HK-2 (cell line): Measurements from ENCODE around the gene TSSK3.
A peak's percentile ranks its signal among the peaks of the same experiment; 100 is the strongest.
"Not testable (repeated sequence)": the region's sequence is repeated elsewhere in the genome, so short reads cannot be mapped to it uniquely, and the experiment has no call there.

Experiments used
- DNase-seq: peaks from one replicate; pipeline ENCODE4 v3.0.0-alpha.2; 2018; ENCODE audit not compliant: unreplicated experiment

The TSSK3 gene

DNA sequence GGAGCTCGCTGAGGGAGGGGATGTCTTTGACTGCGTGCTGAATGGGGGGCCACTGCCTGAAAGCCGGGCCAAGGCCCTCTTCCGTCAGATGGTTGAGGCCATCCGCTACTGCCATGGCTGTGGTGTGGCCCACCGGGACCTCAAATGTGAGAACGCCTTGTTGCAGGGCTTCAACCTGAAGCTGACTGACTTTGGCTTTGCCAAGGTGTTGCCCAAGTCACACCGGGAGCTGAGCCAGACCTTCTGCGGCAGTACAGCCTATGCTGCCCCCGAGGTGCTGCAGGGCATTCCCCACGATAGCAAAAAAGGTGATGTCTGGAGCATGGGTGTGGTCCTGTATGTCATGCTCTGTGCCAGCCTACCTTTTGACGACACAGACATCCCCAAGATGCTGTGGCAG is 1.4 kb downstream of the TSSK3 start:
- no peak for DNase-seq

DNA sequence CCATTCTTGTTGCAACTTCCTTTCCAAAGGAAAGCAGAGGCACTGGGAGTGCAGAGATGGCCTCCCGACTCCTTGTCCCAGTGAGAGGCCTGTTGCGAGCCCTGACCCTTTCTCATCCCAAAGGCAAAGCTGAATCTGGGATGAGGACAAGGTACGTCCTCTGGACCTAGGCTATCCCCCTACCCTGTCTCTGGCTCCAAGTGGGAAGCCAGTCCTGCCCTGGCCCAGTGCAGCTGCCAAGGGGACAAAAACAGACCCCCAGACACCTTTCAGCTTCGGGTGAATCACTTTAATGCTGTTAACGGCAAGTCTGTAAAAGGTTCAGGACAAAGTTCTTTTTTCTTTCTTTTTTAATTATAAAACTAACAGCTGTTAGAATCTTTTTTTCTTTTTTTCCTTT is 2.5 kb downstream of the TSSK3 start:
- DNase-seq = no peak

DNA sequence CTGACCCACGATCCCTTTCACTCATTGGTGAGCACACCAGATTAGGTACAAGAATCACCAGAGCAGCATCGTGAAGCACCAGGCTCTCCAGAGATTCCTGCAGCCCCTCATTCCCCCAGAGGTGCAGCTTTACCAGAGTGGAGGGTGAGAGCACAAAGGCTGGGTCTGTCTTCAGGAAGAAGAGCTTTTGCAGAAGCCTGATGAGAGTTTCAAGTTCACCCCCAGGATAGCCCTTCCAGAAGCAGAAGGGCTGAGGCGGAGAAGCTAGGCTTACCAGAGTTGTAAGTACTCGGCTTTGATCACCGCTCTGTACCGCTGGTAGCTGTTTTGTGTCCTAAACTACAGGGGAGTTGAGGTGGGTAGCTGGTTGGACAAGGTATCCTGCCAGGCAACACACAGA is 3.1 kb downstream of the TSSK3 start:
- DNase-seq = no peak

DNA sequence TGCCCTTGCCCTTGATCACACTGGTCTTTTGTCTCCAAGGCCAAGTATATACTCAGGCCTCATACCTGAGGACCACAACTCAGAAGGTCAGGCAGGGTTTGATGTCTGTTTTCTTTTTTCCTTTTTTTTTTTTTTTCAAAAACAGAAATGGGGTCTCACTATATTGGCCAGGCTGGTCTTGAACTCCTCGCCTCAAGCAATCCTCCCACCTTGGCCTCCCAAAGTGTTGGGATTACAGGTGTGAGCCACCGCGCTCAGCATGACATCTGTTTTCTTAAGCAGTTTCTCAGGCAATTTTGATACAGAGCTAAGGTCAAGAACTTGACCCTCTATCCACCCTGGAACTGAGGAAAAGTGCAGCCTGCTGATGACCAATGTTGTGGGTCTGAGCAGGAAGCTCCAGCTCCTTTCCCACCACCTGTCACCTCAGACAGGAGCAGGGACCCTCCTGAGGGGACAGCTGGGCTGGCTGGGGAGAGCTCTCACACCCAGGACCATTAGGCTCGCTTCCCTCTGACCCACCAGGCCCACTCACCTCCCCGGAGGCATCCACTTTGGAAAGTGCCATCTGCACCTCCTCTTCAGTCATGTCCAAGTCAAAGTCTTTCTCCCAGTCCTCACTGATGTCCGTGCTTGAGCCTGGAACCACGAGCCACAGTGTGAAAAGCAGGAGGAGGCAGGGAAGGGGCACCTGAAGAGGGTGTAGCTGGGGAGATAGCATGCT is 5.7 kb downstream of the TSSK3 start:
- no peak for DNase-seq

DNA sequence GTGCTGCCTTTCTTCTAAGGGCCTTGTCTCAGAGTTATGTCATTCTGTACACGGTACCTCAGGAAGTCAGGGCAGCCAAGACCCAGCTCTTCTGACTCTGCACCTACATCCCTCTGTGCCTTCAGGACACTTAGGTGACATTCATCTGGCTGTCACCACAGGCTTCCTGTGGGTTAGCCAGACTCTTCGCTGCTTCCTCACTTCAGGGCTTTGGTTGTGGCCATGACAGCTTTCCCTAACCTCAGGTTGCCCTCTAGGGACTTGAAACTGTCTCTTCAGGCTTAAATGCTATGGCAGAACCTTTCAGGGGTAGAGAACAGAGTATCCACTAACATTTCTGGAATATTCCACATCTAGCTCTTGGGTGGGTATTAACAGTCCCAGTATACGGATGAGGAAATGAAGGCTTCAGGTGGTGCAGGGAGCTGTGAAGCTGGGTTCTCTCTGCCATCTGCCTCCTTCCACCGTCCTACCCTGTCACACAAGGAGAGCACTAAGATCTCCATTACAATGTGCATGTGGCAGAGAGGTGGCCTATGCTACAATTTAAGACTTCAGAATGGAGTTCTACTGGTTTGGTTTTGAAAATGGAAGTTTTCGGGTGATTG is 9.9 kb downstream of the TSSK3 start:
- DNase-seq = no peak

DNA sequence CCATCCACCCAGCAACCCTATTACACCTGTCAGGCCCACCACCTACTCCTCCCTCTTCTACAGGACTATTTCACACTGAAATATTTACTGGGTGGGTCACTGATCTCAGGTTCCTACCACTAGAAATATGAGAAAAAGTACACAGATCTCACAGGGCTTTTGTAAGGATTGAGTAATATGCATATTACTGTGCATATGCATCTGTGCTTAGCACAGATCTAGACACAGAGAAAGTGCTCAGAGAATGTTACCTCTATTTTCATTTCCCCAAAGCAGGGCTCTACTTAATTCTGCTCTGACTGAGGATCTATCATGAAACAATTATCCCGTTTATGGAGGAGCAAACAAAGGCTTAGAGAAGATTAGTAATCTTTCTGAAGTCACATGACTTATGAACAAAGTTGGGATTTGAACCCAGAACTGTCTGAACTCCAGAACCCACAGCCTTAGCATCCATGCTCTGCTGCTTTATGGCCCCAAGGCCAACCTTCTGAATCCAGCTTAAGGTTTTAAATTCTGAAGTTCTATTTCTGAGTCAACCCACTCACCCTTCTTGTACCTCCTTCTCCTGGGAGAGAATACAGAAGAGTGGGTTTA is 11.8 kb downstream of the TSSK3 start:
- no peak for DNase-seq

DNA sequence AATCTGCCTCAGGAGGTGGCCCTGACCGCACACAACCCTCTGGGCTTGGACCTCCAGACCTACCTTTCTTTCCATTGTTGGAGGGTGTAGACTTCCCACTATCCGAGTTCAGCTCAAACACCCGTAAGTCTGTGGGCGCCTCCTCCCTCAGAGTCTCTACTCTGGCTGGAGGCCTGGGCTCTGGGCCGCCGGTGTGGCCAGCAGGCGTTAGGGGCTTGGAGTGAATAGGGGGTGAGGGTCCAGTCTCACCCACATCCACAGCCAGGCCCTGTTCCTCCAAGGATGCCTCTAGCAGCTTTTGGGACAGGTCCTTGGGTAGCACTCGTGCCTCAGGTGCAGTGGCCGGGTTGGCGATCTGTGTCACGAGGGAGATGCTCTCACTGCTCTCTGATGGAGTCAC is 13.9 kb downstream of the TSSK3 start:
- no peak for DNase-seq

DNA sequence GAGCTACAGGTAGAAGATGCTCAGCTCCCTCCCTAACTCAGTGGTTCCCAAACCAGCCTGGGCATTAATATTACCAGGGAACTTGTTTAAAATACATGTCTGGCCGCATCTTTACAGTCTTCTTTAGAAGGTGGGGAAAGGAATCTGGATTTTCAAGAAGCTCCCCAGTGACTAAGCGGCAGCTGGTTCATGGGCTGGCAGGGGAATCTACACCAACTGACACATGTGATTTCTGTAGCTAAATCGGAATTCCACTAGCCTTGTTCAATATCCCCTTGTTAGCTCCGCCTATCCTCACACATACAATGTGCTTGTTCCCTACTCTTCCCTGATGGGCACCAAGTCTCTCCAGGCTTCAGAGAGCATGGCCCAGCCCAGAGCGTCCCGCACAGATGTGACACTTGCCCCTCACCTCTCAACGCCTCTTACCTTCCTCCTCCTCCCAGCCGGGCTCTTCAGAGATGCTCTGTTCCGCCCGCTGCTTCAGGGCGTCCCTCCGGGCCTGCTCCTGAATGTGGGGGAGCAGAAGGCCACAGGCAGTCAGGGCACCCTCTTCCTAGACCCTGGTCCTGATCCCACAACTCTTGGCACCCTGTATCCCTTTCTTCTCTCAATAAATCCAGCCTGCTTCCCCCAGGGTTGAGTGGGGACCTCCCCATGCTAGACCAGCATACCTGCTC is 15.3 kb downstream of the TSSK3 start:
- DNase-seq = no peak

DNA sequence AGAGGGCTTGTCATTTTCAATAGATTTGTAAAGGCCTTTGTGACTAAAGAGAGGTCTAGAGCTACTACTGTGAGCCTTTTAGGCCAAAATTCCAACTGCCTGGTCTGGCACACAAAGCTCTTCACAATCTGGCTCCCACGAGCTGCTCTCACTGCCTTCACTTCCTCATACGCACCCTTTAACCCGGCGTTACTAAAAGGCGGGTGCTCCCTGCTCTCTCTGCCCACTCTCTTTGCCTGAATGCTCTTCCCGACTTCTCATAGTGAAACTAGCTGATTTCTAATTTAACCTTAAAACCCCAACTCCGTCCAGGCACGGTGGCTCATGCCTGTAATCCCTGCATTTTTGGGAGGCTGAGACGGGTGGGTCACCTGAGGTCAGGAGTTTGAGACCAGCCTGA is 17.7 kb downstream of the TSSK3 start:
- no peak for DNase-seq

DNA sequence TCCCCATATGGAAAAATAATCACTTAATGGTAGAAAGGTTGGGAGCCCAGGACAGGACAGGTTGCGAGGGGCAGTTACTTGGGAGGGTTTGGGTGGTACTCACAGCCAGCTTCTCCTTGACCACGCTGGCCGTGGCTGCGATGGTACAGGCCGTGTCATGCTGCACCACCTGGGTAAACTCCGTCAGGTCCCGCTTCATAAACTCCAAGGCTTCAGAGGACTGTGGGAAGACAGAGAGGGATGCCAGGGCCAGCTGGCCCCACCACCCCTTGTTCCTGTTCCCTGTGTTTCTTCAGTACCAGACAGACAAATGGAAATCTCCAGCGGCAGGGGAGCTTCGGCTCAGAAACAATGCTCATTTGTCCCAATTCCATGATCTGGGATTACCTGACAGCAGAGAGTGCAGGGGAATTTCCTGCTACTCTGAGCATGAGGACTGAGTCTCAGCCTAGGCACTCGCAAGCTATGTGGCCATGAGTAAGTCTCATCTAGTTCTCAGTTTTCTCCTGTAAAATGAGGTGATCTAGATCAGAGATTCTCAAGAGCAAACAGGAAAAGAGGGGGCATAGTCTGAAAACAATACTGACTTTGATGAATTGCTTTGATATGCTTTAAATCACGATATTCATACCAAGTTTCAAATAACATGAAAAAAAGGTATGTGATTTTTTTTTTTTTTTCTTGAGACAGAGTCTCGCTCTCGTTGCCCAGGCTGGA is 24.5 kb downstream of the TSSK3 start:
- no peak for DNase-seq

DNA sequence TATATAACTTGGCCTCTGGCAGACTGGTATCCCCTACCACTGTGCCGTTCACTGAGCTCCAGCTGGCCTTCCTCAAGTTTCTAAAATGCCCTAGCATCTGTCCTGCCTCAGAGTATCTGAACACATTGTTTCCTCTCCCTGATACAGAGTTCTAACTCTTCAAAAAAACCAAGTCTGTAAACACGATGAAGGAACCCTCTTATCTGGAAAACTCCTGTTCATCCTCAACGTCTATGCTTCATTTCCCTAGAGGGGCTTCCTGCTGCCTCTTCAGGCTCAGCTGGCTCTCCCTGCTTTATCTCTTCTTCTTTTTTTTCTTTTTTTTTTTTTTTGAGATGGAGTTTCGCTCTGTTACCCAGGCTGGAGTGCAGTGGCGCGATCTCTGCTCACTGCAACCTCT is 26.3 kb downstream of the TSSK3 start:
- no peak for DNase-seq

DNA sequence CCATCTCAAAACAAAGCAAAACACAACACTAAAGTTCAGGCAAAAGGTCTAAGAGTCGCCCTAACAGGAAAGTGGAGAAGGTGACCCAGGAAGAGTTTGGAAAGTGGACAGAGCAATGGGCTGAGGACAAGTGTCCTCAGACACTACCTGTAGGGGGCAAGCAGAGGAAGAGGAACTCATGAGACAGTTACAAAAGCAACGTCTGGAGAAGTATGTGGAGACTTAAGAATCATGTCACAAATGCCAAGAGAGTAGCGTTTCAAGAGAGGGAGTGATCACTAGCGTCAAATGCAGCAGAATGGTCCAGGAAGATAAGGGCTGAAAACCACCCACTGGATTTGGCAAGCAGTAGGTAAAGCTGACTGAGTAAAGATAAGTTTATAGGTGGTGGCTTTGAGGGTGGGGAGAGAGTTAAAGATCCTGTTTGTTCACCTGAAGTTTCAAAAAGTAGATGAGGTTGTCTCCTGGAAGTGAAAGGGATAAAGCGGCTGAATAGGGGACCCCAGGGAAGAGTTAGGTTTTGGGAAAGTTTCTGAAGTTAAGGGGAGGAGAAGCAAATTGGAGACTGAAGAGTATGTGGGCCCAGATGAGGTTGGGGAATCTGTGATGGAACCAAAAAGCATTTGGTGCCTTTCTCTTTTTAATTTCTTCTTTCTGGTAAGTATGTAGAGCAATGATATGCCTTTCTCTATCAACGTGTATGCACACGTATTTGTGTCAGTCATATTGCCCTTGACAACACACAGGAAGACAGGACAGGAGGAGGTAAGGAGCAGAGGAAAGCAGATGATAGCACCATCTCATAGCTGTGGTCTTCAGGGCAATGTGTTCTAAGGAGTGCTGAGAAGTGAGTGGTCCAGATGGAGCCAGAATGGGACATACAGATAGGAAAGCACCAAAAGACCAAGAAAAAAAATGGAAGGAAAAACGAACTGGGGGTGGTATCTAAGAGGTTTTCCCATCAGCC is 28.8 kb downstream of the TSSK3 start:
- no peak for DNase-seq

DNA sequence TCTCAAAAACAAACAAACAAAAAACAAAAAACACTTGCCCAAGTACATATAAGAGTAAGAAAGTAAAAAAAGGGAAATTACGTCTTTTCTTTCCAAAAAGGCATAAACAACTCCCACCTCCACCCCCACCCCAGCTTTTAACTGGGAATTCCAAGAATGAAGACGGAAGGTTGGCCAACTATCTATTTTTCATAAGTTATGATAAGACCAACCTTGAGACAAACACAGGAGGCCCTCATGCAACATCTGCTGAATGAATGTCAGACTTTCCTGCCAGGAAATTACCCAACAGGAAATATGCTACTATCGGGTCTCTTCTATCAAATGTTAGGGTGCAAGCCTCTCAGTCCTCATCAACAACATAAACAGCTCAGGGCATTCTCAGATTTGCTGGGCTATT is 30.0 kb downstream of the TSSK3 start:
- DNase-seq = no peak

DNA sequence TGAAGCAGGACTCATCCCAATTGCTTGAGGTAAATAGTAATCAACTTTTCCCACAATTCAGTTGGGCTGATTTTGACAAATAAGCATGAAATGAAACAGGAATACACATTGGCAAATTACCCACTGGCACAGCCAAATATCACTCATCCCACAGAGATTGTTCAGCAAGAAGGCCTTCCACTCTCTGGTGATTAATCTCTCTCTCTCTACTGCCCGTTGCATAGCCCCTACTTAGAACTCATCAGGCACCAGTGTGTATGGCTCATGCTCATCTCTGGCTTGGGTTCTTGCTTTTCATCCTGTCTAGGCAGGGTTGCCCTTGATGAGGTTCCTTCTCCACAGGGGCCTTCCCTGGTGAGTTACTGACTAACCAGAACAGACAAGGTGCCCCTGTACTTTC is 30.8 kb downstream of the TSSK3 start:
- DNase-seq = no peak

DNA sequence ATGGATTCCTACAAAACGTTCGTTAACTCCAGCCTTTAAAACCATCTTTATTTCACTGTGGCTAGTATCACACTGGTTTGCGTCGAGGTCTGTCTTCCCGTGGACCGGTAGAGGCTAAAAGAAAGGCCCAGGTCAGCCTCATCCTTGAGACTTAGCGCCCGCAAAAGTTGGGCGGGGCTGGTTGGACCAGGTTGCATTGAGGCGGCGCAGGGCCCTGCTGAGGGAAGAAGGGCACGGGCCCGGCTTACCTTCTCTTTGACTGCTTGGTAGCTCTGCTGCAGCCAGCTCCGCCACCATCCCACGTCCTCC is 31.4 kb downstream of the TSSK3 start:
- DNase-seq = peak; percentile 49

DNA sequence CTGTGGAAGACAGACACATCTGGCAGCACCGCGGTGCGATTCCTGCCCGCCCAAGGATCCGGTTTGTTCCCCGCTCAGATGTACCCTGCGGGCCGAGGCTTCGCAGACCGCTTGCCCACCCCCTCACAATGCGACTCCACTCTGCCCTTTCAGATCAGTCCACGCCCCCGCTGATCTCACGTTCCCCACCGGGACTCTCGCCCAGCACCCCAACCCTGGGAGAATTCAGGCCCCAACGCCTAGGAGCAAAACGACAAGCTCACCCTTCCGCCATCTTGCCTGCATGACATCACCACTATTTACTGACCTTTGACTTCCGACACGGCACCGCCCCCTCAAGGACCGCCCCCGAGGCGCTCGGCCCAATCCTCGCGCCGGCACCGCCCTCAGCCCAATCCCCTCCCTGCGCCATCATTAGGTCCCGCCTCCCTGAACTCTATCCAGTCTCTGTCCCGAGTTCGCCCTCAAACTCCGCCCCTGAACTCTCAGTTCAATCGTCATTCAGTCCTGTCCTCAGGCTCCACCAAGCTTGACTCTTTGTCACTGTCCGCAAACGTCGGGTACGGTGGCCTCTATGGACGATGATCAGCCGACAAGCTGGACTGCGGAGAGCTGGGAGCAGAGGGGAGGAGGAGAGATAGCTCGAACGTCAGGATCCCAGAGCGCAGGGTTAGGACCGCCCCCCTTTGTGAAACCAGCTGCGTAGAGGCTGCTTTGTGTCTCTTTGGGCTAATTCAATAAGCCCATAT is 32.0 kb downstream of the TSSK3 start, which contains the start of gene BSDC1:
Gene BSDC1, minus strand, starts transcription at position 301 of the 749 bp plus-strand sequence. Its CDS starts 27 bp downstream, at position 274.
- DNase-seq = peak; percentile 98

DNA sequence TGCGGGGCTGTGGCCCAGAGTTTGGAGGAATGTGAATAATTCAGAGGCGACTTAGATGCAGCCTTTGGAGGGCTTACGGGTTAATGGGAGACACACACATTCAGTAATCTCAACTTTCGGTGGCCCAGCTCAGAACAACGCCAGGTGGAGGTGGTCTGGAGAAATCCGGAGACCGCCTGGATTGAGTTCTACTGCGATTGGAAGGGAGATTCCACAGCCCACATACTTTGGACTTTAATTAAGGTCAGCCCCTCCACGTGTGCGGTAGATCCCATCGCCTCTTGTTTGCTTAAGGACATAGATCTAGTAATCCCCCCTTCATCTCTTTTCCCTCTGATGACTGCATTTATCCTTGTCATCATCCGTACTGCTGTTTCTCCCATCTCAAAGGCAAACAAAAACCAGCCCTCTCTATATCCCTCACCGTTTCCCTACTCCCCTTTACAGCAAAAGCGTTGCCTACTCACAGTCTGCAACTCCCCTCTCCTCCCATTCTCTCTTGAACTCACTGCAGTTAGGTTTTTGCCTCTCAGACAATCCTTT is 32.6 kb downstream of the TSSK3 start:
- DNase-seq = no peak

DNA sequence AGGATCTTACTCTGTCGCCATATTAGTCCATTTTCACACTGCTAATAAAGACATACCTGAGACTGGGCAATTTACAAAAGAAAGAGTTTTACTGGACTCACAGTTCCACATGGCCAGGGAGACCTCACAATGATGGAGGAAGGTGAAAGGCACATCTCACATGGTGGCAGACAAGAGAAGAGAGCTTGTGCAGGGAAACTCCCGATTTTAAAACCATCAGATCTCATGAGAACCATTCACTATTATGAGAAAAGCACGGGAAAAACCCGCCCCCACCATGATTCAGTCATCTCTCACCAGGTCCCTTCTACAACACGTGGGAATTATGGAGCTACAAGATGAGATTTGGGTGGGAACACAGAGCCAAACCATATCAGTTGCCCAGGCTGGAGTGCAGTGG is 34.2 kb downstream of the TSSK3 start:
- not testable (repeated sequence) for DNase-seq

DNA sequence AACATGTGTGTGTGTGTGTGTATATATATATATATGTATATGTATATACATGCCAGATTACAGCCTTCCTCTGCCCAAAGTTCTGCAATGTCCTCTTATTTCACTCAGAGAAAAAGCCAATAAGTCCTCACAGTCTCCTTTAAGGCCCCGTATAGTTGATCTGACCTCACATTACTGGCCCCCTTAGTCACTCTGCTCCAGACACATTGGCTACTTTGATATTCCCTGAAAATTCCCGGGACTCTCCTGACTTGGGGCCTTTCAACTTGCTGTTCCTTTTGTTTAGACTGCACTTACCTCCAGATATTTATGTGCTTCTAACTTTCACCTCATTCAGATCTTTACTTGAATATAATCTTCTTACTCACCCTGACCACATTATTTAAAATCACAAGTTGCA is 36.1 kb downstream of the TSSK3 start:
- DNase-seq = no peak

DNA sequence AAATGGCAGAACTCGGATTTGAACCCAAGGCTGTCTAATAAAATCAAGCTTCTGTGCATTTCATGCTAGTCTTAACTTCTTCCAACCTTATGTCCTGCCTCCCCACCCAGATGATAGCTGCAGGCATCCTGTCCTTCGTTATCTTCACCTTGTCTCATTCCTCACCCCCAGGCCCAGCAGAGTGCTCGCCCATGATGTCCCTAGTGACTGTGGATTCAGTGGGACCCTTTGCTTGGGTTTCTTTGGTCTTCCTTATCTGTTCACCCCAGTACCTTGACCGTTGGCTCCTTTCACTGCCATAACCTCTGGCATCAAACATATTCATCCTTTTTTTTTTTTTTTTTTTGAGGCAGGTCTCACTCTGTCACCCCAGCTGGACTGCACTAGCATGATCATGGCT is 37.5 kb downstream of the TSSK3 start:
- DNase-seq = no peak
